ENCODE data around the gene PCNX1.

PCNX1 gene

GRCh38 chr14:71036433-71036832, 129.2 kb downstream of the PCNX1 start:
- POLR2A ChIA-PET = no interaction called here
- CTCF ChIA-PET = no interaction called here
- no peak overlapping the region for H3K27ac ChIP-seq (ENCODE audit: extremely low read depth, low read depth, low read length)

GRCh38 chr14:71048393-71048792, 141.1 kb downstream of the PCNX1 start:
- H3K27ac ChIP-seq (ENCODE audit: extremely low read depth, low read depth, low read length) = no peak overlapping the region
- H3K4me3 ChIP-seq (ENCODE audit: low read depth, low read length) = no peak overlapping the region
- H3K9me3 ChIP-seq (ENCODE audit: control insufficient read depth, insufficient read depth, low read depth, low read length) = no peaks in the 10 kb centered on the region
- CTCF ChIA-PET = interaction anchor here (1.3 to 1.4 kb wide), 2 partner anchors 56 to 142 kb away, joined by 3 to 7 read pairs; no protein-coding TSS in a partner anchor
- H3K4me1 ChIP-seq (ENCODE audit: control insufficient read depth, insufficient read depth, low read length) = no peaks in the 10 kb centered on the region
- peaks cover 23 to 57% of the 10 kb centered on the region in 2 experiments for H3K36me3 ChIP-seq (ENCODE audit: control insufficient read depth in 2 of 2, insufficient read depth in 1 of 2, low read length in 2 of 2)
- POLR2A ChIA-PET = no interaction called here
- TF ChIP-seq ZNF529 (tag by site-specific recombination; IDR thresholded peaks at IDR 0.05; ENCODE audit: insufficient replicate concordance) (no peak), ZNF621 (tag by site-specific recombination; IDR thresholded peaks at IDR 0.05) (no peak), ZNF24 (tag by site-specific recombination; IDR thresholded peaks at IDR 0.05) (no peak), ZNF37A (tag by site-specific recombination; IDR thresholded peaks at IDR 0.05) (no peak), YY1 (tag by site-specific recombination; IDR thresholded peaks at IDR 0.05) (no peak), YY2 (tag by site-specific recombination; IDR thresholded peaks at IDR 0.05) (no peak), ZNF302 (tag by site-specific recombination; IDR thresholded peaks at IDR 0.05; ENCODE audit: low read depth) (no peak)
- TF ChIP-seq, protein P1, sequence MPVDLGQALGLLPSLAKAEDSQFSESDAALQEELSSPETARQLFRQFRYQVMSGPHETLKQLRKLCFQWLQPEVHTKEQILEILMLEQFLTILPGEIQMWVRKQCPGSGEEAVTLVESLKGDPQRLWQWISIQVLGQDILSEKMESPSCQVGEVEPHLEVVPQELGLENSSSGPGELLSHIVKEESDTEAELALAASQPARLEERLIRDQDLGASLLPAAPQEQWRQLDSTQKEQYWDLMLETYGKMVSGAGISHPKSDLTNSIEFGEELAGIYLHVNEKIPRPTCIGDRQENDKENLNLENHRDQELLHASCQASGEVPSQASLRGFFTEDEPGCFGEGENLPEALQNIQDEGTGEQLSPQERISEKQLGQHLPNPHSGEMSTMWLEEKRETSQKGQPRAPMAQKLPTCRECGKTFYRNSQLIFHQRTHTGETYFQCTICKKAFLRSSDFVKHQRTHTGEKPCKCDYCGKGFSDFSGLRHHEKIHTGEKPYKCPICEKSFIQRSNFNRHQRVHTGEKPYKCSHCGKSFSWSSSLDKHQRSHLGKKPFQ (tag by site-specific recombination; IDR thresholded peaks at IDR 0.05) = no peak
- TF ChIP-seq, protein P2, sequence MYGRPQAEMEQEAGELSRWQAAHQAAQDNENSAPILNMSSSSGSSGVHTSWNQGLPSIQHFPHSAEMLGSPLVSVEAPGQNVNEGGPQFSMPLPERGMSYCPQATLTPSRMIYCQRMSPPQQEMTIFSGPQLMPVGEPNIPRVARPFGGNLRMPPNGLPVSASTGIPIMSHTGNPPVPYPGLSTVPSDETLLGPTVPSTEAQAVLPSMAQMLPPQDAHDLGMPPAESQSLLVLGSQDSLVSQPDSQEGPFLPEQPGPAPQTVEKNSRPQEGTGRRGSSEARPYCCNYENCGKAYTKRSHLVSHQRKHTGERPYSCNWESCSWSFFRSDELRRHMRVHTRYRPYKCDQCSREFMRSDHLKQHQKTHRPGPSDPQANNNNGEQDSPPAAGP (tag by site-specific recombination; IDR thresholded peaks at IDR 0.05) = no peak

More at GRCh38 chr14:71036433-71036832, 129.2 kb downstream of the PCNX1 start:
- Histone ChIP-seq H3K4me1 (ENCODE audit: control insufficient read depth, insufficient read depth, low read length) (no peaks in the 10 kb centered on the region), H3K36me3 (ENCODE audit: control insufficient read depth in 2 of 2, insufficient read depth in 1 of 2, low read length in 2 of 2) (peaks cover 29 to 68% of the 10 kb centered on the region in 2 experiments), H3K9me3 (ENCODE audit: control insufficient read depth, insufficient read depth, low read depth, low read length) (no peaks in the 10 kb centered on the region; the same call in 1 of the 2 replicates), H3K4me3 (ENCODE audit: low read depth, low read length) (no peak overlapping the region)
- no peak for TF ChIP-seq ZNF248 (tag by site-specific recombination; IDR thresholded peaks at IDR 0.05)
- TF ChIP-seq, protein P3, sequence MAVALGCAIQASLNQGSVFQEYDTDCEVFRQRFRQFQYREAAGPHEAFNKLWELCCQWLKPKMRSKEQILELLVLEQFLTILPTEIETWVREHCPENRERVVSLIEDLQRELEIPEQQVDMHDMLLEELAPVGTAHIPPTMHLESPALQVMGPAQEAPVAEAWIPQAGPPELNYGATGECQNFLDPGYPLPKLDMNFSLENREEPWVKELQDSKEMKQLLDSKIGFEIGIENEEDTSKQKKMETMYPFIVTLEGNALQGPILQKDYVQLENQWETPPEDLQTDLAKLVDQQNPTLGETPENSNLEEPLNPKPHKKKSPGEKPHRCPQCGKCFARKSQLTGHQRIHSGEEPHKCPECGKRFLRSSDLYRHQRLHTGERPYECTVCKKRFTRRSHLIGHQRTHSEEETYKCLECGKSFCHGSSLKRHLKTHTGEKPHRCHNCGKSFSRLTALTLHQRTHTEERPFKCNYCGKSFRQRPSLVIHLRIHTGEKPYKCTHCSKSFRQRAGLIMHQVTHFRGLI (tag by site-specific recombination; IDR thresholded peaks at IDR 0.05) = no peak
- no peak for TF ChIP-seq SP3 (tag by site-specific recombination; IDR thresholded peaks at IDR 0.05)
- TF ChIP-seq ZNF155 (tag by site-specific recombination; IDR thresholded peaks at IDR 0.05) = no peak
- no peak for TF ChIP-seq YY1 (tag by site-specific recombination; IDR thresholded peaks at IDR 0.05)
- no peak for TF ChIP-seq ZNF776 (tag by site-specific recombination; IDR thresholded peaks at IDR 0.05; ENCODE audit: borderline replicate concordance)
- no peak for TF ChIP-seq ZXDB (tag by site-specific recombination; IDR thresholded peaks at IDR 0.05)
- TF ChIP-seq ZNF184 (tag by site-specific recombination; IDR thresholded peaks at IDR 0.05) = no peak
- TF ChIP-seq ZFP3 (tag by site-specific recombination; IDR thresholded peaks at IDR 0.05; ENCODE audit: low read depth) = no peak
- TF ChIP-seq ZNF391 (tag by site-specific recombination; IDR thresholded peaks at IDR 0.05; ENCODE audit: borderline replicate concordance, low read depth) = no peak
- no peak for TF ChIP-seq ZNF24 (tag by site-specific recombination; IDR thresholded peaks at IDR 0.05)
- TF ChIP-seq ZFP69B (tag by site-specific recombination; IDR thresholded peaks at IDR 0.05) = no peak
- TF ChIP-seq, protein P4, sequence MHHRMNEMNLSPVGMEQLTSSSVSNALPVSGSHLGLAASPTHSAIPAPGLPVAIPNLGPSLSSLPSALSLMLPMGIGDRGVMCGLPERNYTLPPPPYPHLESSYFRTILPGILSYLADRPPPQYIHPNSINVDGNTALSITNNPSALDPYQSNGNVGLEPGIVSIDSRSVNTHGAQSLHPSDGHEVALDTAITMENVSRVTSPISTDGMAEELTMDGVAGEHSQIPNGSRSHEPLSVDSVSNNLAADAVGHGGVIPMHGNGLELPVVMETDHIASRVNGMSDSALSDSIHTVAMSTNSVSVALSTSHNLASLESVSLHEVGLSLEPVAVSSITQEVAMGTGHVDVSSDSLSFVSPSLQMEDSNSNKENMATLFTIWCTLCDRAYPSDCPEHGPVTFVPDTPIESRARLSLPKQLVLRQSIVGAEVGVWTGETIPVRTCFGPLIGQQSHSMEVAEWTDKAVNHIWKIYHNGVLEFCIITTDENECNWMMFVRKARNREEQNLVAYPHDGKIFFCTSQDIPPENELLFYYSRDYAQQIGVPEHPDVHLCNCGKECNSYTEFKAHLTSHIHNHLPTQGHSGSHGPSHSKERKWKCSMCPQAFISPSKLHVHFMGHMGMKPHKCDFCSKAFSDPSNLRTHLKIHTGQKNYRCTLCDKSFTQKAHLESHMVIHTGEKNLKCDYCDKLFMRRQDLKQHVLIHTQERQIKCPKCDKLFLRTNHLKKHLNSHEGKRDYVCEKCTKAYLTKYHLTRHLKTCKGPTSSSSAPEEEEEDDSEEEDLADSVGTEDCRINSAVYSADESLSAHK (tag by site-specific recombination; IDR thresholded peaks at IDR 0.05) = no peak
- no peak for TF ChIP-seq EGR2 (tag by site-specific recombination; IDR thresholded peaks at IDR 0.05; ENCODE audit: low read depth)
- no peak for TF ChIP-seq ZNF10 (tag by site-specific recombination; IDR thresholded peaks at IDR 0.05)
- TF ChIP-seq MZF1 (tag by site-specific recombination; IDR thresholded peaks at IDR 0.05; ENCODE audit: borderline replicate concordance) = no peak
- TF ChIP-seq ZBTB48 (tag by site-specific recombination; IDR thresholded peaks at IDR 0.05) = no peak

Measured in HEK293 (cell line).